ENCODE data around the gene ATP6V1C2.
"Not testable (repeated sequence)": the region's sequence is repeated elsewhere in the genome, so short reads cannot be mapped to it uniquely, and the experiment has no call there.

The ATP6V1C2 gene

DNA sequence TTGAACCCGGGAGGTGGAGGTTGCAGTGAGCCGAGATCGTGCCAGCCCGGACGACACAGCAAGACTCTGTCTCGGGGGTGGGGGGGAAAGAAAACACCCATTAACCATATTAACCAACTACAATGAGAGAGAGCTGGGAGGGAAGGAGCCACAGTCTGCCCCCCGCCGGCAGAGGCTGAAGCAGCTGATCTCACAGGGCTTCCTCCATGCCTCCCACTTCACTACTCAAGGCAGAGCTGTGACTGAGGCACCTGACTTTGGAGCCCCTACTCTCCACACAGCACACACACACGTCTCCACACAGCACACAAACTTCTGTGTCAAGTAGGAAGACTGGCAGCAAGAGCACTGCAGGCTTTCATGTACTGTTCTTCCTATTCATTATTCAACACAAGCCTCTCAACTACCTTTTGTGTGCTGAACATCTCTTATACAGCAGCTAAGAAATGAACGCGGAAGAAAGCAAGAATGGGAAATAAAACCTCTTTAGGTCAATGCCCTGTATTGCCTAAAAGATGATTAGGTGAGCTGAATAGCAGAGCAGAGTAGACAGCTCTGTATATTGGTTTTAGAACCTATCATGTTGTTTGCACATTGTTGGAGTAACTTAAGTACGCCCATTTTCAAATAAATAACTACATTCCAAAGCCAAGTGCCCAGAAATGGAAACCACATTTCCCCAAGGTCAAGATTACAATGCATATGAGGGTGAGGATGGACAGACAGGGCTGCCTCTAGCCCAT, 65.0 kb downstream of the ATP6V1C2 start:
- DNase-seq (ENCODE audit: low read depth): no peak

GRCh38 chr2:10787176-10787968, 65.9 kb downstream of the ATP6V1C2 start:
- no peak for DNase-seq (ENCODE audit: low read depth)

GRCh38 chr2:10788855-10789254, 67.4 kb downstream of the ATP6V1C2 start:
- DNase-seq (ENCODE audit: low read depth): no peak

- no peak for DNase-seq (ENCODE audit: low read depth)
These were observed 69.0 kb downstream of the ATP6V1C2 start for GRCh38 chr2:10790228-10790973.

DNA sequence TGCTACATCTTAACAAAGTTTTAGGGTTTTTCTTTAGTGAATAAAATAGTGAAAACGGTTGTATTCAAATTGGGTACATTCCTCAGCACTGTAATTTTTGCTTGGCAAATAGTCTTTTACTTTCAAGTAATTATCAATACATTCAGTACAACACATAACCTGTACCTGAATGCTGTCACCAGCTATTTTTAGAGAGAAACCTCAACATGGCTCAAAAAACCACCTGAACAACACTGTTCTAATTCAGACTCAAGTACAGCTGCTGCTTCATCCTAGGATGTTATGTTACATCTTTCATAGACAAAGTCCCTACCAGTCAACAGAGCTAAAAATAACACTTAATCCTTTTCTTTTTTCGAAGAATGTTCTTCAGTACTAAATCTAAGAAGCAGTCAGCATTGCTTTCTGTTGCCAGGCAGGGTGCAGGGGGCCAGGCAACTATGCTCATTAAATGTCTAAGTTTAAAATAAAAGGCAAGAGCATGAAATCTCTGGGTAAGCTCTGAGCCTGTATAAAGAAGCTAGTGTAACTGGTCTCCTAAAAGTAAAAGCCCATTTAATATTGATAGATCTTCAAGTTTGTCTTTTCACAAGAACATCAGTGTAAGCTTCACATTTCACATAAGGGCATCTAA, 70.7 kb downstream of the ATP6V1C2 start:
- DNase-seq (ENCODE audit: low read depth): no peak

DNA sequence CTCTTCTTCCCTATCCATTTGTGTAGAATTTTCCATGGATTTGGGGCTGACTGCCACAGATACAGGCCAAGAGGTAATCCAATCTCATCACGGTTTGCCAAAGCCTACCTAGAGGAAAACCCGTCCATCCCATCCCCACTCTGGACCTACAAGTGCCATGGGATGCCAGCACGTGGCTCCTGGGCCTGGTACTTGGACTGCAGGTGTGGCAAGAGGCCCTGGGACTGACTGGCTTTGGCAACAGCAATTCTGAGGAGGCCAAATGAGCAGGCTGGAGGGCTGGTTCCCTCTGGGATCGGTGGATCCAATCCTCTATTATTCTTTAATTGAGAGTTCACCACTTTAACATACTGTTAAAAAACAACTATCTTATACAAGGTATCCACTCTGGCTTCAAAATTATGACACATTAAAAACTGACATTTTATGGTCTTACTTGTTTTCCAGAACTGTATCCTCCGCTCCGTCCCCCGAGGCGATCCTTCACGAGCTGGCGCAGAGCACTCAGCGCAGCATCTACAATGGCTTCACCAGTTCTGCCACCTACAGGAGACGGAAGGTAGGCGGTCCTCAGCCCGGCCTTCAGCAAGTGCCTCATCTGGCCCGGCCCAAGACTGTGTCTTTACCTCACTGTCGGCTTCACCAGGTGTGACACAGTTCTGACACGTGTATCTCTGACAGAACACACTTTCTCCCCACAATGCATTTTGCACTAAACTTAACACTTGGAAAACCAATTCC, 71.4 kb downstream of the ATP6V1C2 start:
- DNase-seq (ENCODE audit: low read depth): no peak

GRCh38 chr2:10793816-10794215, 72.4 kb downstream of the ATP6V1C2 start:
- no peak for DNase-seq (ENCODE audit: low read depth)

- DNase-seq (ENCODE audit: low read depth): no peak
These were observed 73.4 kb downstream of the ATP6V1C2 start for GRCh38 chr2:10794876-10795275.

GRCh38 chr2:10795508-10796046, 74.1 kb downstream of the ATP6V1C2 start:
- no peak for DNase-seq (ENCODE audit: low read depth)

DNA sequence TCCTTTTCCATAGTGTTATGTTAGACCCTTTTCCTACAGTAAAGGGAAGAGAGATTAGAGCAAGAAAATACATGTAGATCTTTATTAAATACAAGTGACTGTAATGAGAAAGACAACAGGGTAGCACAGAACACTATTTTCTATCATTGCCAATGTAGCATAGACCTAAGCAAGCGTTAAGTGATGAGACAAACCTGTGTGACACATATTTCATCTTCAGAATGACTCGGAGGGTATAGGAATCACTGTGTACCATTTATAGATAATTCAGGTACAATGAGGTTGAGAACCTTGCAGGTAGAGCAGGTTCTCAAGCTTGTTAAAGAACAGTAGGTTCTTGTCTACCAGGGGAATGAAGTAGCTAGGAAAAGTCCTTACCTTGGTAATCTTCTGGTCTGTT, 75.3 kb downstream of the ATP6V1C2 start:
- DNase-seq (ENCODE audit: low read depth): no peak

- DNase-seq (ENCODE audit: low read depth): no peak
These were observed 77.4 kb downstream of the ATP6V1C2 start for GRCh38 chr2:10798783-10799182.

- DNase-seq (ENCODE audit: low read depth): no peak
These were observed 78.7 kb downstream of the ATP6V1C2 start for GRCh38 chr2:10800163-10800562.

DNA sequence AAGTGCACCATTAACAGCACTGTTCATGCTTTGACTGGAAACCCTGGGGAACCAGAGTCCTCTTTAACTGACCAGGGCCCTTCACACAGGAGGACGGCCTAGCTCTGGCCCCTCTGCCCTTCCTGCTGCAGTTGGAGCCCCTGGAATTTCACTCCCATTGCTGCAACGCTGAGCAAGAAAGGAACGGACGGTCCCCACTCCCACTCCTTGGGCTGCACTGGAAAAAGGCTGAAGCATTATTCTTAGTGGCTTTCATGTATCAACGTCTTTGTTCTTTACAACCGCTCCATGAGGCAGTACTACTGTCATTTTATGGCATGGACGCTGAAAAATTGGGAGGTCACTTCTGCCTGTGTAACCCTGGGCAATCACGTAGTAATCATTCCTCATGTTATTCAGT, 81.2 kb downstream of the ATP6V1C2 start:
- no peak for DNase-seq (ENCODE audit: low read depth)

DNA sequence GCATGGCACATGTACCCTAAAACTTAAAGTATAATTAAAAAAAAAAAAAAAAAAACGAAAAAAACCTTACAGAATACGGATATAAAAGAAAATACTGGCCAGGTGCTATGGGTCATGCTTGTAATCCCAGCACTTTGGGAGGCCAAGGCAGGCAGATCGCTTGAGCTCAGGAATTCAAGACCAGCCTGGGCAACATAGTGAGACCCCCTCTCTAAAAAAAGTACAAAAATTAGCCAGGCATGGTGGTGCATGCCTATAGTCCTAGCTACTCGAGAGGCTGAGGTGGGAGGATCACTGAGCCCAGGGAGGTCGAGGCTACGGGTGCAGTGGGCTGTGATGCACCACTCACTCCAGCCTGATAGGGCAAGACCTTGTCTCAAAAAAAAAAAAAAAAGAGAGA, 84.6 kb downstream of the ATP6V1C2 start:
- DNase-seq (ENCODE audit: low read depth): not testable (repeated sequence)

- DNase-seq (ENCODE audit: low read depth): no peak
These were observed 85.1 kb downstream of the ATP6V1C2 start for GRCh38 chr2:10806543-10806942.

GRCh38 chr2:10810202-10811161, 89.1 kb downstream of the ATP6V1C2 start:
- no peak for DNase-seq (ENCODE audit: low read depth)

DNA sequence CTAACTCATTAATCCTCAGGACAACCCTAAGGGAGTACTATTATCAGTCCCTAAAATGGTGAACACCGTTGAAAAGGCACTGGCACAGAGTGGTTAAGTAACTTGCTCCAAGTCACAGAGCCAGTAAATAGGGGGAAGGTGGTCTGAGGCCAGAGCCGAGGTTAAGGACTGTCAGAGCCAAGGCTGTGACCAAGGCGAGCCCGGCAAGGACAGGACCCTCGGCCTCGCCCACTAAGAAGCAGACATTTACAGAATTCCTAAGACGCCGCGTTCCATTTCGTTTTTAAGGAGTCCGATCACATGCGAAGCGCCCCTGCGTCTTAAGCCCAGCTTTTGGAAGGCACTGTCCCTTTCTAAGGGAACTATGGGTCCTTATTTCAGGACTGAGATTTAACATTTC, 90.1 kb downstream of the ATP6V1C2 start:
- DNase-seq (ENCODE audit: low read depth): no peak

- DNase-seq (ENCODE audit: low read depth): peak; percentile 97
These were observed 91.1 kb downstream of the ATP6V1C2 start, which contains the start of gene PDIA6 for GRCh38 chr2:10812362-10813162. TSS of gene PDIA6 (minus strand) at chr2:10812785. CDS start at chr2:10812696, 89 bp downstream.

Measured in HS-27A (cell line).